Osteoblast (primary cell): ENCODE data around the gene CPNE6. TPM values are rescaled to one million over a fixed set of nuclear protein-coding genes. Genes with fewer than 3 reads are reported as not detected.

Source experiments
- DNase-seq: peaks from one replicate; pipeline ENCODE4 v3.0.0; 2011; ENCODE audit warnings: low spot score, mixed read lengths; ENCODE audit not compliant: insufficient read length; ENCODE audit errors: missing footprints
- H2AFZ ChIP-seq: 2 replicates; pipeline ENCODE4 v1.6.0; 2011; ENCODE audit warnings: mild to moderate bottlenecking, low read length
- H3K27ac ChIP-seq: 2 replicates; pipeline ENCODE4 v1.5.1; 2011; ENCODE audit warnings: mild to moderate bottlenecking, low read depth, low read length, moderate library complexity
- H3K27me3 ChIP-seq: 2 replicates; pipeline ENCODE4 v1.6.0; 2012; ENCODE audit warnings: mild to moderate bottlenecking, control low read depth, inconsistent platforms, low read length, moderate library complexity; ENCODE audit not compliant: insufficient read depth
- H3K36me3 ChIP-seq: 2 replicates; pipeline ENCODE4 v1.5.1; 2011; ENCODE audit warnings: mild to moderate bottlenecking, low read length, control low read depth, moderate library complexity; ENCODE audit not compliant: insufficient read depth
- H3K4me1 ChIP-seq: 2 replicates; pipeline ENCODE4 v1.5.1; 2011; ENCODE audit warnings: mild to moderate bottlenecking, low read length, control low read depth, moderate library complexity; ENCODE audit not compliant: insufficient read depth
- H3K4me2 ChIP-seq: 2 replicates; pipeline ENCODE4 v1.6.0; 2011; ENCODE audit warnings: mild to moderate bottlenecking, low read length; ENCODE audit not compliant: insufficient read depth
- H3K4me3 ChIP-seq: fragments of 200-600 bp; sonication (generic); 3 replicates; pipeline ENCODE4 v1.5.1; 2012; ENCODE audit warnings: mild to moderate bottlenecking, low read length, inconsistent platforms; ENCODE audit not compliant: insufficient read depth
- H3K79me2 ChIP-seq: 2 replicates; pipeline ENCODE4 v1.6.0; 2012; ENCODE audit warnings: mild to moderate bottlenecking, low read length, control low read depth, inconsistent platforms; ENCODE audit not compliant: insufficient read depth
- H3K9me3 ChIP-seq: 2 replicates; pipeline ENCODE4 v1.5.1; 2011; ENCODE audit warnings: low read depth, low read length, control low read depth
- H4K20me1 ChIP-seq: 2 replicates; pipeline ENCODE4 v1.6.0; 2012; ENCODE audit warnings: mild to moderate bottlenecking, low read length, control low read depth; ENCODE audit not compliant: insufficient read depth
- total RNA-seq: library from RNA; depleted of rRNA; stranded (reverse); fragments of >200 nt; gene quantifications from 2 replicates; pipeline ENCODE4 v1.2.3, GENCODE V29; 2012
- TF ChIP-seq, protein P1 (sequence below): IDR thresholded peaks from 2 replicates; pipeline ENCODE4 v1.5.1; 2011; ENCODE audit warnings: mild to moderate bottlenecking, low read depth, low read length, moderate library complexity; ENCODE audit errors: extremely low read depth

CPNE6 gene
- total RNA-seq, 1 donor = not detected

DNA sequence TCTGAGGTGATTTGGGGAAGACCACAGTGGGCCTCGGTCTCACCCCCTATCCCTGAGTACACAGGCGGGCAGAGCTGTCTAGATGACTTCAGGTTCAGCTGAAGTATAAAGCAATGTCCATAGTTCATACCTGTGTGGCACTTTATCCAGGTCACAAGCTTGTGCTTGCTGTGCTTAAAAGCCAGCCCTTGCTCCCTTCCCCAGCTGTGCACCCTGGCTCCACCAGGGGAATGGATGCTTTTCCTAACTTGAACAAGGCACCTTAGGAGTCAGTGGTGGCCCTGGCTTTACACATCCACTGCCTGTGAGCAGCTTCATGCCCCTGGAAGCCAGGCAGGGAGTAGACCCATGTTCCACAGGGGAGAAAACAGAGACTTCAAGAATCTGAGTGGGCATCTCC lies 14.1 kb upstream of the CPNE6 start:
- H3K4me2 ChIP-seq = no peak overlapping the region
- peaks cover under 1% of the 10 kb centered on the region for H3K4me1 ChIP-seq
- peak; percentile 70 for DNase-seq
- H4K20me1 ChIP-seq = peaks cover 4% of the 10 kb centered on the region
- no peak overlapping the region for H2AFZ ChIP-seq
- H3K4me3 ChIP-seq = no peak overlapping the region
- no peak overlapping the region for H3K27ac ChIP-seq
- no peaks in the 10 kb centered on the region for H3K79me2 ChIP-seq
- TF ChIP-seq, protein P1, sequence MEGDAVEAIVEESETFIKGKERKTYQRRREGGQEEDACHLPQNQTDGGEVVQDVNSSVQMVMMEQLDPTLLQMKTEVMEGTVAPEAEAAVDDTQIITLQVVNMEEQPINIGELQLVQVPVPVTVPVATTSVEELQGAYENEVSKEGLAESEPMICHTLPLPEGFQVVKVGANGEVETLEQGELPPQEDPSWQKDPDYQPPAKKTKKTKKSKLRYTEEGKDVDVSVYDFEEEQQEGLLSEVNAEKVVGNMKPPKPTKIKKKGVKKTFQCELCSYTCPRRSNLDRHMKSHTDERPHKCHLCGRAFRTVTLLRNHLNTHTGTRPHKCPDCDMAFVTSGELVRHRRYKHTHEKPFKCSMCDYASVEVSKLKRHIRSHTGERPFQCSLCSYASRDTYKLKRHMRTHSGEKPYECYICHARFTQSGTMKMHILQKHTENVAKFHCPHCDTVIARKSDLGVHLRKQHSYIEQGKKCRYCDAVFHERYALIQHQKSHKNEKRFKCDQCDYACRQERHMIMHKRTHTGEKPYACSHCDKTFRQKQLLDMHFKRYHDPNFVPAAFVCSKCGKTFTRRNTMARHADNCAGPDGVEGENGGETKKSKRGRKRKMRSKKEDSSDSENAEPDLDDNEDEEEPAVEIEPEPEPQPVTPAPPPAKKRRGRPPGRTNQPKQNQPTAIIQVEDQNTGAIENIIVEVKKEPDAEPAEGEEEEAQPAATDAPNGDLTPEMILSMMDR = no peak
- H3K27me3 ChIP-seq = peaks cover 11% of the 10 kb centered on the region
- no peaks in the 10 kb centered on the region for H3K36me3 ChIP-seq
- no peaks in the 10 kb centered on the region for H3K9me3 ChIP-seq

DNA sequence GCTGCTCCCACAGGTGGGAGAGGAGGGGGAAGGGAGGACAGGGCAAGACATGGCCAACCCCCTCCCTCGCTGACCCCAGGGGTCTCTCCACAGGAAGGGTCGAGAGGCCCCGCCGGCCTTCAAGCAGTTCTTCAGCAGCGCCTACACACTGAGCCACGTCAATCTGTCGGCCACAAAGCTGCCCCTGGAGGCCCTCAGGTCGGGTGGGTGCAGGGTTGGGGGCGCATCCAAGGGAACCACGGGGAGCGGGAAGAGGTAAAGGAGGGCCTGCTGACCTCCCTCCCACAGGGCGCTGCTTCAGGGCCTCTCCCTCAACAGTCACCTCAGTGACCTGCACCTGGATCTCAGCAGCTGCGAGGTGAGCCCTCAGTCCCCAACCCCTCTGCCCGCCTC lies 13.5 kb upstream of the CPNE6 start:
- H3K27ac ChIP-seq = no peak overlapping the region
- H4K20me1 ChIP-seq = peaks cover 4% of the 10 kb centered on the region
- no peaks in the 10 kb centered on the region for H3K9me3 ChIP-seq
- no peaks in the 10 kb centered on the region for H3K4me1 ChIP-seq
- TF ChIP-seq, protein P1 = no peak
- no peak overlapping the region for H2AFZ ChIP-seq
- H3K79me2 ChIP-seq = no peaks in the 10 kb centered on the region
- H3K27me3 ChIP-seq = peaks cover 9% of the 10 kb centered on the region
- no peaks in the 10 kb centered on the region for H3K36me3 ChIP-seq
- H3K4me3 ChIP-seq = no peak overlapping the region
- no peak overlapping the region for H3K4me2 ChIP-seq
- no peak for DNase-seq

DNA sequence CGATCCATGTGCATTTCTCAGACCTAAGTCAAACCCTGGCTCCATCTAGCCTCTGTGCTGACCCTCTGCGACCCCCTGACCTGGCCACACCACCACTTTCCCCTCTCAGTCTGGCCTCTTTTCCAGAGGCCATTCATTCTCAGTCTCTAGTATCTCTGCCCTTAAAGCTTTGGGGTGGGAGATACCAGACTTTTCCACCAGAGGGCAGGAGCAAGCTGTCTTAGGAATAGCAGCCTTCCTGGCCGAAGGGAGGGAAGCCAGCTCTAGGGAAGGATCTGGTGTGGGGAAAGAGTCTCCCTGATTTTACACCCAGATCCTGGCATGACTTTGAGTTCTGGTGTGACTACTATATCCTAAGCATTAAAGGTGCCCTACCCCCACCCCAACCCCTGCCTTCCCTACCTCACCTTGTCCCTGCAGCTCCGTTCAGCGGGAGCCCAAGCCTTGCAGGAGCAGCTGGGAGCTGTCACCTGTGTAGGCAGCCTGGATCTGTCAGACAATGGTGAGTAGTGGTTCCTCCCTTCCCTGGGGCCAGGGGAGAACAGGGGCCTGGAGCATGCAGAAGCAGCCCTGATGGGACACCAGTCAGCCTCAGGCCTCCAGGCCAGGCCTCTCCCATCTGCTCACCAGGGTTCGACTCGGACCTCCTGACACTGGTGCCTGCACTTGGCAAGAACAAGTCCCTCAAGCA lies 13.0 kb upstream of the CPNE6 start:
- Histone ChIP-seq H2AFZ (no peak overlapping the region), H3K27ac (no peak overlapping the region), H3K9me3 (no peaks in the 10 kb centered on the region), H4K20me1 (peaks cover 4% of the 10 kb centered on the region), H3K4me1 (no peaks in the 10 kb centered on the region), H3K4me2 (no peak overlapping the region), H3K79me2 (no peaks in the 10 kb centered on the region), H3K27me3 (peaks cover 3% of the 10 kb centered on the region), H3K4me3 (no peak overlapping the region), H3K36me3 (no peaks in the 10 kb centered on the region)
- DNase-seq = peak; percentile 99
- TF ChIP-seq, protein P1 = peak; percentile 83

DNA sequence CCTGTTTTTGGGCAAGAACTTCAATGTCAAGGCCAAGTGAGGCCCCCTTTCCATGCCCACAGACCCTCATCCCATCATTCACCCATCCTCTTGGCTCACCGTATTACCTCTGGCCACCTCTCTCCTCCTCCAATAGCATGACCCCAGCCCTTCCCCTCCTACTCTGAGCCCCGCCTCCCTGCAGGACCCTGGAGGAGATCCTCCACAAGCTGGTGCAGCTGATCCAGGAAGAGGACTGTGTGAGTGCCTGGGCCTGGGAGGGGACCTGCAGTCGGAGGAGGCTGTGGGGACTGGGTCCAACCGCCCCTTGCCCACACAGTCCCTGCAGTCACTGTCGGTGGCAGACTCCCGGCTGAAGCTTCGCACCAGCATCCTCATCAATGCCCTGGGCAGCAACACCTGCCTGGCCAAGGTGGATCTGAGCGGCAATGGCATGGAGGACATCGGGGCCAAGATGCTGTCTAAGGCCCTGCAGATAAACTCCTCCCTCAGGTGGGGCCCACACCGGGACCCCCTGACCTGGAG lies 12.3 kb upstream of the CPNE6 start:
- peak; percentile 44 for DNase-seq
- Histone ChIP-seq H3K27me3 (no peaks in the 10 kb centered on the region), H3K4me1 (no peaks in the 10 kb centered on the region), H3K27ac (no peak overlapping the region), H3K4me2 (no peak overlapping the region), H3K79me2 (no peaks in the 10 kb centered on the region), H3K9me3 (no peaks in the 10 kb centered on the region), H3K36me3 (no peaks in the 10 kb centered on the region), H3K4me3 (no peak overlapping the region), H2AFZ (no peak overlapping the region), H4K20me1 (peaks cover 4% of the 10 kb centered on the region)
- TF ChIP-seq, protein P1 = no peak
